HL-60/S4 (cell line): ENCODE results near the gene MATN1.

Experiments
- in situ Hi-C: fragments of 300-500 bp; cut with MboI; formaldehyde crosslinking; loops from 2 replicates; pipeline ENCODE4 v1.14.3; 2022; ENCODE audit warnings: low sequenced_read_pairs

The MATN1 gene

DNA sequence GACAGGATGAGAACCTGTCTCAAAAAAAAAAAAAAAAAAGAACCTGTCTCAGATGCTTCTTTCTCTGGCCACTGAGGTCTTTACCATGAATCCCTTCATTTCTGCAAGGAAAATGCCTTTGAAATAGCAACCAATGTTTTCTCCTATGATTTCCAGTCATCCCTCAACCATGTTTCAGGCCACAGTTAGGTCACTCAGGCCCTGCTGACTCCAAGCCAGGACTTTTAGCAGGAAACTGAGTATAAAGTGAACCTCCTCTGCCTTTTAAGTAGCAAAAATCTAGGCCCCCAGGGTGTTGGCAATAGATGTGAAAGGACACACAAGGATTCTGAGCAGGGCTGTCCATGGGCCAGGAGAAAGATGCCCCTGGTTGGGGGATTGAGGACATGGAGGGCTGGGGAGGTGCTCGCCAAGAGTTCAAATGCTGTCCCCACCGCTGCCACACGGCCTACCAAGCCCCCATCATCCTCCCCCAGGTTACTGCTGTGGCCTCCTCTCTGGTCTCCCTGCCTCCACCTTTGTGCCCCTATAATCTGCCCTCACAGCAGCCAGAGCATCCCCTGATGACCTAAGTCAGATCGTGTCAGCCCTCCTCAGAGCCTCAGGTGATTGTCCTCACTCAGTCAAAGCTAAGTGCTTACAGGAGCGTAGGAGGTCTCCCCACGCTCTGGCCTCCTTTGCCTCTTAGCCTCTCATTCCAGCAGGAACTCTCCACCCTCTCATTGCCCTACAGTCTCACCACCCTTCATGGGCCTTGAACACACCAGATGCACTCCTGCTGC is 54.6 kb downstream of the MATN1 start:
- in situ Hi-C loops, result no loop called here

DNA sequence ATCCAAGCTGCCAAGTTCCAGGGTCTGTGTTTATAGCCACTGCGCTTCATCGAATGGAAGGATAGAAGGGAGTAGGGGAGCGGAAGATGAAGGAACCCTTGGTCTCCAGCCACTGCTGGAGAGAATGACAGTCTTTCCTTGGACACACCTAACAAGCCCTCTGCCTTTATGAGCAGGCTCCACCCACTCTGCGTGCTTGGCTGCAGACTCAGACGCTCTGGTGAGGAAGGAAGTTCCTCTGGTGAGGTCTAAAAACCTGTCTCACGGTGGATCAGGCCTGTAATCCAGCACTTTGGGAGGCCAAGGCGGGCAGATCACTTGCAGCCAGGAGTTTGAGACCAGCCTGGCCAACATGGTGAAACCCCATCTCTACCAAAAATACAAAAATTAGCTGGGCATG is 55.4 kb downstream of the MATN1 start:
- in situ Hi-C loops, result no loop called here

DNA sequence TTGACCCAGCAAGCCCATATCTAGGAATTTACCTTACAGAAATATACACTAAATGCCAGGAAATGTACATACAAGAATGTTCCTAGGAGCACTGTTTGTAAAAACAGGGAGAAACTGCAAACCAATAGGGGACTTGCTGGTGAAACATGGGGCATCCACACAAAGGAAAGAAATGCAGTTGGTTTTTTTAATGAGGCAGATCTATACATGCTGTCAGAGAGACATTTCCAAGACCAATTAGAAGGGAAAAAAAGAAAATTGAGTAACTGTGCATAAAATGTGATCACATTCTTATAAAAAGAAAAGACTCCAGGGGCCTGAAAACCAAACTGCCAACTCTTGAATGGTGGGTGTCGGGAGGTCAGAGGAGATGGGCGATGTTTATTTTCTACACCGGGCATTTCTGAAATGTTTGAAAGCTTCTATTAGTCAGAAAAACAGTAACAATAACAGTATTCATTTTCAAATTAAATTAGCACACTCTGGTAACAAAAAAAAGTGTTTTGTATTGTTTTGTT is 56.6 kb downstream of the MATN1 start:
- in situ Hi-C loops, result no loop called here

DNA sequence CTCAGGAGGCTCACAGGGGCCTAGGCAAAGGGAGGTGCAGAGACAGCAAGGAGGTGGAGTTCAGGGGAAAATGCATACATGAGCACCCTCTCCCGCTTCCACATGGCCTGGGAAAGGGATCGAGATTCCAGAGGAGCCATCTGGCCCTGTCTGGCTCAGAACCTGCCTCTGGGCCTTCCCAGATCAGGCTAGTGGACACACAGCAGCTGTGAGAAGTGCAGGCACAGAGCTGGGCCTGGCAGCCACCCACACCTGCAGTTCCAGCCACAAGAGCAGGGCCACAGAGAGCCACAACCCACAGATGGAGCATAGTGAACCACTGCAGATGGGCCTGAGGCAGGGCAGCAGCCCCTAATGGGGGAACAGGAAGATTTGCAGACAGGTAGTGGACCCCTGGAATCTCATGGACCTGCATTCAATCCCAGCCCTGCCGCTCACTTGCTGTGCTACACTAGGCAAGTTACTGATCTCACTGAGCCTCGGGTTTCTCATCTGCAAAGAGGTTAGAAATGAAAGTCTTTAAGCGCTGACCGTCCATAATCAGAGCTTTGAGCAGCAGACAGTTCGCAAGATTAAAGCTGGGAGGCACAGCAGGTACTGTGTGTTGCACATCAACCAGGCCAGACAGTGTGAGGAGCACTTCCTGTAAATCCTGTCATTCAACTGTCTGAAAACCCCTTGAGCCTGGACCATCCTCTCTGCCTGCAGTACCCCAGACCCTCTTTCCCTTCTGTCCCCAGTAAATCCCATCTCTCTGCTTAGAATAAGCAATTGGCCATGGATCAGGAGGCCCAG is 58.0 kb downstream of the MATN1 start:
- in situ Hi-C loops, result no loop called here

DNA sequence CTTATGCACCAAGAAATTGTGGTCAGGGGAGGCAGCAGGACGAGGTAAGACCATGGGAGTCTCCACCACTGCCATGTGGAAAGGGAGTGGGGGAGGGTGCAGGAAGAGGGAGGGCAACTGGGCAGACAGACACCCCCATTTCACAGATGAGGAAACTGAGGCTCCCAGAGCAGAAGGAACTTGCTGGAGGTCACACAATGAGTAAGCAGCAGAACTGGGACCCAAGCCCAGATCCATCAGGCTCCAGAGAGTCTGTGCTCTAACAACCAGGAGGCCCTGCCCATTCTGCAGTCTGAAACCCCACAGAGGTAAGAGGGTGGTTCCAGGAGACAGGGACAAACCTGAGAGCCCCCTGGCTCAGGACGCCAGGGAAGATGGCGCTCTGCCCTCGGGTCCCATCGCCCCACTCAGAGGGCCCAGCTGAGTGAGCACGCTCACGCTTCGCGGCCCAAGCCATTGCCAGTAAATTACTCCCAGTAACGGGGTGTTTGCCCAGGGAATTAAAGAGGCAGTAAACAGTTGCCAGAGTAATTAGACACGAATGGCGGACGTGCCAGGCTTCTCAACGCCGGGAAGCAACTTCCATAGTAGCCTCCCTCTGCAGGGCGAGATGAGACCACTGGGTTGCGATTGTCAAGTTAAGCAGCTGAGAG is 59.2 kb downstream of the MATN1 start:
- in situ Hi-C loops, result no loop called here

DNA sequence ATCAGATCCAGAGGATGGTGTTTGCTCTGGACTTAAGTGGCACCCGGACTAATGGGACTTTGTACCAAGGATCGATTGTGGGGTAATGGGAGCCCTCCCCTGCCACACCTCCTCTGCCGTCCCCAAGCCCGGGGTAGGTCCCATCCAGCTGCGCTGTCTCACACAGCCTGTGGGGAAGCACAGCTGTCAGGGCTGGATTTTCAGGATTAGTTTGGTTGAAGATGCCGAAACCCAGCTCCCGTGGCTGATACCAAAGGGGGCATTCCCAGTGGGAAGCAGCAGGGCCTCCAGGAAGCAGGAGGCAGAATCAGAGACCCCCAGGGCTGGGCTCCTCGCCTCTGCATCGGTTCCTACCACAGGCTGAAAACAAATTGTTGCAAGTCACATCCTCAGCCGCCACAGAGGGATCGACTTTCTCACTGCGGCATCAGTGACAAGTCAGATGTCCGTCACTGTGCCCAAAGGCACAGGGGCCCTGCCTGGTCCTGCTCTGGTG is 59.7 kb downstream of the MATN1 start:
- in situ Hi-C loops, result no loop called here

DNA sequence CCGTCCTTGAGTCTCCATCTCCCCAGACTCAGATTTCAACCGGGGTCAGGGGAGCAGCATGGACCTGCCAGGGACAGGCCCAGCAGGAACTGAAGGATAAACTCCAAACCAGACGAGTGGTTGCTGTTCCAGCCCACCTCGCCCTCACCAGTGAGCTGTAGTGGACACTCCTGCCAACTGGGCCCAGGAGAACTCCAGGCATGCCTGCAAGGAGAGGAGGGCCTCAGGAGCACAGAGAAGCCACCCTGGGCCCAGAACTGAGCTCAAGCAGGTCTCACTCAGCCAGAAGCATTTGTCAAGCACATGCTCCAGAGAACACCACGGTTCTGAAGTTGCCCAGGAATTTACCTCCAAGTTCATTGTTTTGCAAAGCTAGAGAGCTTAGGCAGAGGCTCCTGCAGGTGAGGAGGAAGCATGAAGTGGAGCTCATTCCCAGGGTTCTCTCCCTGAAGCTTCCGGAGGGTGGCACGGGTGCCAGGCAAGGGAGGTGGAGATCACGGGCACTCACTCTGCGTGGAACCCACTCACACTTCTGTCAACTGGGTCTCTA is 61.0 kb downstream of the MATN1 start:
- in situ Hi-C loops, result no loop called here

DNA sequence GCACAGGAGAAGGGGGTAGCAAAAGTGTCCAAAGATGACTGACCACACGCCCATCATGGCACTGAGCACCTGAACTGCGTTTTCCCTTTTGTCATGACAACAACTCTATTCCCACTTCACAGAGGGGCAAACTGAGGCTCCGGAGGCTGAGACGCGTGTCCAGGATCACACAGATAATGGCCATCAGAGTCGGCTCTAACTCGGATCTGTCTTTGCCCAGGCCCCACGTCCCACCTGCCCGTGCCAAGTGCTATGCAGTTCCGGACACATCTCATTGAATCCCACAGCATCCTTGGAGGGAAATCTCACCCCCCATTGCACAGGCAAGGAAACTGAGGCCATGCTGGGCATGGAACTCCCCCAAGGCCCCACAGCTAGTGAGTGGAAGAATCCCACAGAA is 62.1 kb downstream of the MATN1 start:
- in situ Hi-C loops, result no loop called here
